Ishikawa (cell line): ENCODE data around the gene RBPJL.

ENCODE experiments used
- CREB1 ChIP-seq: IDR thresholded peaks from 2 replicates; pipeline ENCODE4 v1.6.1; 2012; ENCODE audit warnings: low read depth
- EGR1 ChIP-seq: IDR thresholded peaks from 2 replicates; pipeline ENCODE4 v1.6.1; 2012
- EP300 ChIP-seq: IDR thresholded peaks from 2 replicates; pipeline ENCODE4 v1.6.1; 2012; ENCODE audit warnings: borderline replicate concordance
- FOXM1 ChIP-seq: IDR thresholded peaks from 2 replicates; pipeline ENCODE4 v1.6.1; 2012; ENCODE audit warnings: low read depth, borderline replicate concordance
- RAD21 ChIP-seq: IDR thresholded peaks from 2 replicates; pipeline ENCODE4 v1.6.1; 2012; ENCODE audit warnings: low read depth
- TEAD4 ChIP-seq: IDR thresholded peaks from 2 replicates; pipeline ENCODE4 v1.6.1; 2012
- YY1 ChIP-seq: IDR thresholded peaks from 2 replicates; pipeline ENCODE4 v1.6.1; 2012; ENCODE audit warnings: low read depth
- ZBTB7A ChIP-seq: IDR thresholded peaks from 2 replicates; pipeline ENCODE4 v1.6.1; 2012; ENCODE audit warnings: low read depth
- TF ChIP-seq, protein P1 (sequence below): IDR thresholded peaks from 2 replicates; pipeline ENCODE4 v1.6.1; 2012; ENCODE audit warnings: low read depth, mild to moderate bottlenecking
- TF ChIP-seq, protein P2 (sequence below): IDR thresholded peaks from 2 replicates; pipeline ENCODE4 v1.6.1; 2012

DNA sequence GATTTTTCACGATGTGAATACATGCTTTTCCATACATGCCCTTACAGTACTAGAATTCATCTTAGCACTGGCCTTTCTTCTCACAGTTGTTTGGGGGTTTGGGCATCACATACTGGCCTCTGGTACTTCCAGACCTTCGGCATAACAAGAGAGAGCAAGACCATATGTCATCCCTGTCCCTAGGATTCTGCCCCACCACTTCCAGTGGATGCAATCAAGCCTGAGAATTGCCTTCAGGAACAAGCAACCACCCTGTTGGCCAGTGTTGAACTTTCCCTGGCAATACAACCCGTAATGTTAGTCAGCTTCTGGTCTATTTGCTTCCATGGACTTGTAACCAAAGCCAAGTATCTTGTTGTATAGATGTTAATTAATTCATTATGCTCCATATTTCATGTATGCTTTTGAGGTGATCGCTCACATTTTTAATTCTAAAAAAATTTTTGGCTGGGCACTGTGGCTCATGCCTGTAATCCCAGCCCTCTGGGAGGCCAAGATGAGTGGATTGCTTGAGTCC, 36.8 kb upstream of the RBPJL start:
- TF ChIP-seq RAD21 (no peak), EGR1 (no peak), EP300 (no peak), TEAD4 (no peak), ZBTB7A (no peak), YY1 (no peak), FOXM1 (no peak), CREB1 (no peak)
- TF ChIP-seq, protein P1, sequence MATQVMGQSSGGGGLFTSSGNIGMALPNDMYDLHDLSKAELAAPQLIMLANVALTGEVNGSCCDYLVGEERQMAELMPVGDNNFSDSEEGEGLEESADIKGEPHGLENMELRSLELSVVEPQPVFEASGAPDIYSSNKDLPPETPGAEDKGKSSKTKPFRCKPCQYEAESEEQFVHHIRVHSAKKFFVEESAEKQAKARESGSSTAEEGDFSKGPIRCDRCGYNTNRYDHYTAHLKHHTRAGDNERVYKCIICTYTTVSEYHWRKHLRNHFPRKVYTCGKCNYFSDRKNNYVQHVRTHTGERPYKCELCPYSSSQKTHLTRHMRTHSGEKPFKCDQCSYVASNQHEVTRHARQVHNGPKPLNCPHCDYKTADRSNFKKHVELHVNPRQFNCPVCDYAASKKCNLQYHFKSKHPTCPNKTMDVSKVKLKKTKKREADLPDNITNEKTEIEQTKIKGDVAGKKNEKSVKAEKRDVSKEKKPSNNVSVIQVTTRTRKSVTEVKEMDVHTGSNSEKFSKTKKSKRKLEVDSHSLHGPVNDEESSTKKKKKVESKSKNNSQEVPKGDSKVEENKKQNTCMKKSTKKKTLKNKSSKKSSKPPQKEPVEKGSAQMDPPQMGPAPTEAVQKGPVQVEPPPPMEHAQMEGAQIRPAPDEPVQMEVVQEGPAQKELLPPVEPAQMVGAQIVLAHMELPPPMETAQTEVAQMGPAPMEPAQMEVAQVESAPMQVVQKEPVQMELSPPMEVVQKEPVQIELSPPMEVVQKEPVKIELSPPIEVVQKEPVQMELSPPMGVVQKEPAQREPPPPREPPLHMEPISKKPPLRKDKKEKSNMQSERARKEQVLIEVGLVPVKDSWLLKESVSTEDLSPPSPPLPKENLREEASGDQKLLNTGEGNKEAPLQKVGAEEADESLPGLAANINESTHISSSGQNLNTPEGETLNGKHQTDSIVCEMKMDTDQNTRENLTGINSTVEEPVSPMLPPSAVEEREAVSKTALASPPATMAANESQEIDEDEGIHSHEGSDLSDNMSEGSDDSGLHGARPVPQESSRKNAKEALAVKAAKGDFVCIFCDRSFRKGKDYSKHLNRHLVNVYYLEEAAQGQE = no peak
- TF ChIP-seq, protein P2, sequence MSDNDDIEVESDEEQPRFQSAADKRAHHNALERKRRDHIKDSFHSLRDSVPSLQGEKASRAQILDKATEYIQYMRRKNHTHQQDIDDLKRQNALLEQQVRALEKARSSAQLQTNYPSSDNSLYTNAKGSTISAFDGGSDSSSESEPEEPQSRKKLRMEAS = no peak
